CD8-positive, alpha-beta memory T cell (primary cell): ENCODE data around the gene CCDC188. TPM values are rescaled to one million over a fixed set of nuclear protein-coding genes. Genes with fewer than 3 reads are reported as not detected.
A peak's percentile ranks its signal among the peaks of the same experiment; 100 is the strongest.

Source experiments
- CTCF ChIA-PET: fragments of 350-600 bp; sonication (Branson Sonifier 250); formaldehyde crosslinking; loops from one replicate; lab custom pipeline; 2021; ENCODE audit warnings: antibody characterized with exemption; lab: Charles Lee
- POLR2A ChIA-PET: fragments of 350-600 bp; sonication (Branson Sonifier 250); formaldehyde crosslinking; loops from one replicate; lab custom pipeline; 2021; ENCODE audit warnings: antibody characterized with exemption; lab: Charles Lee
- DNase-seq, 5 donors: peaks; one replicate each; pipeline versions ENCODE4 v3.0.0 to v3.0.0-alpha.2; 2020 to 2022; ENCODE audit warnings: mixed read lengths in 1 of 5
- H3K27ac ChIP-seq: one replicate; pipeline ENCODE4 v1.7.0; 2013; ENCODE audit warnings: low read depth, mild to moderate bottlenecking, low read length, moderate library complexity
- H3K27me3 ChIP-seq: 2 replicates; pipeline ENCODE4 v1.7.0; 2013; ENCODE audit warnings: low read length, mild to moderate bottlenecking; ENCODE audit not compliant: insufficient read depth, poor library complexity, severe bottlenecking
- H3K36me3 ChIP-seq: 2 replicates; pipeline ENCODE4 v1.7.0; 2013; ENCODE audit warnings: mild to moderate bottlenecking, low read length, moderate library complexity; ENCODE audit not compliant: insufficient read depth
- H3K4me1 ChIP-seq: 2 replicates; pipeline ENCODE4 v1.7.0; 2013; ENCODE audit warnings: mild to moderate bottlenecking, low read length, moderate library complexity; ENCODE audit not compliant: insufficient read depth
- H3K4me3 ChIP-seq: 2 replicates; pipeline ENCODE4 v1.7.0; 2013; ENCODE audit warnings: mild to moderate bottlenecking, low read length
- H3K9me3 ChIP-seq: 2 replicates; pipeline ENCODE4 v1.7.0; 2013; ENCODE audit warnings: mild to moderate bottlenecking, low read length
- H3K27ac Mint-ChIP-seq, 8 donors: one replicate each; pipeline ENCODE4 v1.8.0; 2020 to 2021; ENCODE audit warnings: mixed read lengths in 8 of 8, mild to moderate bottlenecking in 6 of 8, inconsistent platforms in 3 of 8, moderate library complexity in 3 of 8
- H3K27me3 Mint-ChIP-seq, 2 donors: one replicate each; pipeline ENCODE4 v1.8.0; 2020 to 2021; ENCODE audit warnings: mixed read lengths in 2 of 2, mild to moderate bottlenecking in 1 of 2, moderate library complexity in 1 of 2
- H3K36me3 Mint-ChIP-seq, 3 donors: one replicate each; pipeline ENCODE4 v1.8.0; 2020 to 2021; ENCODE audit warnings: mixed read lengths in 3 of 3, inconsistent platforms in 1 of 3, mild to moderate bottlenecking in 1 of 3
- H3K4me1 Mint-ChIP-seq, 3 donors: one replicate each; pipeline ENCODE4 v1.8.0; 2020 to 2021; ENCODE audit warnings: mixed read lengths in 3 of 3, inconsistent platforms in 1 of 3, mild to moderate bottlenecking in 1 of 3
- H3K4me3 Mint-ChIP-seq, 7 donors: one replicate each; pipeline ENCODE4 v1.8.0; 2020 to 2021; ENCODE audit warnings: mixed read lengths in 7 of 7, mild to moderate bottlenecking in 6 of 7, moderate library complexity in 4 of 7, inconsistent platforms in 2 of 7
- H3K9me3 Mint-ChIP-seq, 5 donors: one replicate each; pipeline ENCODE4 v1.8.0; 2020 to 2022; ENCODE audit warnings: mixed read lengths in 5 of 5, mild to moderate bottlenecking in 3 of 5, moderate library complexity in 2 of 5, inconsistent platforms in 1 of 5
- polyA plus RNA-seq: library from polyadenylated mRNA; unstranded; fragments of 300-500 nt; fragmentation: Illumina TruSeq; gene quantifications from one replicate; pipeline ENCODE4 v1.2.3, GENCODE V29; 2021
- total RNA-seq, 2 experiments: library from RNA; stranded (reverse); gene quantifications; one replicate each; pipeline ENCODE4 v1.2.3, GENCODE V29; 2021

Gene CCDC188
- total and polyA plus RNA-seq, 3 experiments from 2014 or later = not detected

- Histone ChIP-seq H3K27me3 (peaks cover 17% of the 10 kb centered on the region), H3K4me1 (no peaks in the 10 kb centered on the region), H3K4me3 (no peak overlapping the region), H3K9me3 (no peaks in the 10 kb centered on the region), H3K27ac (no peak overlapping the region), H3K36me3 (no peaks in the 10 kb centered on the region)
- Mint-ChIP-seq H3K9me3 (no peaks in the 10 kb centered on the region), H3K4me1 (peaks cover 0 to 4% (median 2%) of the 10 kb centered on the region in 3 donors), H3K27ac (no peak overlapping the region), H3K36me3 (no peaks in the 10 kb centered on the region), H3K27me3 (peaks cover 0 to 4% of the 10 kb centered on the region in 2 donors), H3K4me3 (no peak overlapping the region)
- DNase-seq = no peak
- ChIA-PET CTCF (no interaction called here), POLR2A (no interaction called here)
Measured at GRCh38 chr22:20154602-20155187, 3.8 kb upstream of the CCDC188 start.

- Histone ChIP-seq H3K4me1 (no peaks in the 10 kb centered on the region), H3K27ac (no peak overlapping the region), H3K9me3 (no peaks in the 10 kb centered on the region), H3K36me3 (no peaks in the 10 kb centered on the region), H3K4me3 (no peak overlapping the region), H3K27me3 (peaks cover 17% of the 10 kb centered on the region)
- Mint-ChIP-seq H3K36me3 (no peaks in the 10 kb centered on the region), H3K27ac (peak overlapping the region in 2 of 8 donors; percentile 38 to 58), H3K4me1 (peaks cover 0 to 4% (median 2%) of the 10 kb centered on the region in 3 donors), H3K9me3 (no peaks in the 10 kb centered on the region), H3K4me3 (no peak overlapping the region), H3K27me3 (peaks cover 0 to 4% of the 10 kb centered on the region in 2 donors)
- no peak for DNase-seq
- ChIA-PET CTCF (interaction anchor here (1.1 to 1.2 kb wide), 2 partner anchors 24 to 138 kb away, joined by 3 read pairs; no protein-coding TSS in a partner anchor), POLR2A (no interaction called here)
Measured at GRCh38 chr22:20153945-20154344, 3.1 kb upstream of the CCDC188 start.

- H3K9me3 ChIP-seq = no peaks in the 10 kb centered on the region
- no peak overlapping the region for H3K4me3 ChIP-seq
- H3K36me3 ChIP-seq = no peaks in the 10 kb centered on the region
- H3K36me3 Mint-ChIP-seq = no peaks in the 10 kb centered on the region
- no peak overlapping the region for H3K27ac Mint-ChIP-seq
- no peak overlapping the region for H3K4me3 Mint-ChIP-seq
- peaks cover 10% of the 10 kb centered on the region for H3K27me3 ChIP-seq
- peaks cover 0 to 4% (median 2%) of the 10 kb centered on the region in 3 donors for H3K4me1 Mint-ChIP-seq
- no peaks in the 10 kb centered on the region for H3K4me1 ChIP-seq
- ChIA-PET CTCF (no interaction called here), POLR2A (interaction anchor here (0.6 kb wide), 1 partner anchor 66 kb away, joined by 8 read pairs; no protein-coding TSS in a partner anchor)
- H3K27ac ChIP-seq = no peak overlapping the region
- no peak for DNase-seq
- H3K27me3 Mint-ChIP-seq = peaks cover 0 to 4% of the 10 kb centered on the region in 2 donors
- H3K9me3 Mint-ChIP-seq = no peaks in the 10 kb centered on the region
Measured at GRCh38 chr22:20152464-20152890, 1.6 kb upstream of the CCDC188 start.

GRCh38 chr22:20151276-20151588 lies 377 bp upstream of the CCDC188 start:
- no peak overlapping the region for H3K4me3 Mint-ChIP-seq
- no peak for DNase-seq
- peaks cover 0 to 4% (median 0%) of the 10 kb centered on the region in 3 donors for H3K4me1 Mint-ChIP-seq
- Histone ChIP-seq H3K27ac (no peak overlapping the region), H3K4me1 (no peaks in the 10 kb centered on the region), H3K9me3 (no peaks in the 10 kb centered on the region), H3K4me3 (no peak overlapping the region), H3K36me3 (no peaks in the 10 kb centered on the region), H3K27me3 (peaks cover 3% of the 10 kb centered on the region)
- peak overlapping the region in 2 of 8 donors; percentile 43 to 76 for H3K27ac Mint-ChIP-seq
- CTCF ChIA-PET = interaction anchor here (0.6 kb wide), 1 partner anchor 133 kb away, joined by 3 read pairs; no protein-coding TSS in a partner anchor
- no peaks in the 10 kb centered on the region for H3K27me3 Mint-ChIP-seq
- POLR2A ChIA-PET = interaction anchor here (0.6 kb wide), 1 partner anchor 327 kb away, joined by 5 read pairs; no protein-coding TSS in a partner anchor
- no peaks in the 10 kb centered on the region for H3K36me3 Mint-ChIP-seq
- no peaks in the 10 kb centered on the region for H3K9me3 Mint-ChIP-seq

- ChIA-PET CTCF (no interaction called here), POLR2A (no interaction called here)
- no peak overlapping the region for H3K4me3 Mint-ChIP-seq
- no peak overlapping the region for H3K27ac Mint-ChIP-seq
- no peaks in the 10 kb centered on the region for H3K36me3 Mint-ChIP-seq
- H3K27me3 Mint-ChIP-seq = no peaks in the 10 kb centered on the region
- DNase-seq = no peak
- H3K4me3 ChIP-seq = no peak overlapping the region
- H3K4me1 Mint-ChIP-seq = peaks cover 0 to 4% (median 0%) of the 10 kb centered on the region in 3 donors
- no peaks in the 10 kb centered on the region for H3K9me3 ChIP-seq
- H3K36me3 ChIP-seq = no peaks in the 10 kb centered on the region
- no peaks in the 10 kb centered on the region for H3K4me1 ChIP-seq
- H3K9me3 Mint-ChIP-seq = no peaks in the 10 kb centered on the region
- H3K27me3 ChIP-seq = no peaks in the 10 kb centered on the region
- no peak overlapping the region for H3K27ac ChIP-seq
Measured at GRCh38 chr22:20149257-20150250, 1.3 kb downstream of the CCDC188 start.

DNA sequence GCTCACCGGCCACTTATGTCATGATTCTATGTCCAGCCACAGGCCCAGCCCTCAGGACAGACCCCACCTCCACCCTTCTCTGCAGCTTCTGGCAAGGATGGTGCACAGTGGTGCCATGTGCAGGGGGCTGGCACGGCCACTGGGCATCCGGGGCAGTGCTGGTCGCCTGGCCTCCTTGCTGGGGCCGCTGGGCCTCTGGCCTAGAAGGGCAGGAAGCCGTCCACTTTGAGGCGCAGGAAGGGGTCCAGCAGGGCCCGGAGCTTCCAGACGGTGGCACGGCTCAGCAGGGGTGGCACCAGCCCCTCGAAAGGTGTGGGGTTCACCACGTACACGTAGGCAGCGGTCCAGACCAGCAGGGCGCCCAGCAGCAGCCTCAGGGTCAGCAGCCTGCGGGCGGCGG lies 2.4 kb downstream of the CCDC188 start:
- ChIA-PET CTCF (no interaction called here), POLR2A (no interaction called here)
- H3K4me3 ChIP-seq = no peak overlapping the region
- no peaks in the 10 kb centered on the region for H3K9me3 Mint-ChIP-seq
- no peak overlapping the region for H3K27ac ChIP-seq
- no peaks in the 10 kb centered on the region for H3K36me3 ChIP-seq
- no peaks in the 10 kb centered on the region for H3K27me3 Mint-ChIP-seq
- peaks cover 0 to 8% (median 0%) of the 10 kb centered on the region in 3 donors for H3K36me3 Mint-ChIP-seq
- no peaks in the 10 kb centered on the region for H3K27me3 ChIP-seq
- peaks cover 0 to 4% (median 0%) of the 10 kb centered on the region in 3 donors for H3K4me1 Mint-ChIP-seq
- no peak for DNase-seq
- H3K4me3 Mint-ChIP-seq = no peak overlapping the region
- H3K4me1 ChIP-seq = no peaks in the 10 kb centered on the region
- no peak overlapping the region for H3K27ac Mint-ChIP-seq
- H3K9me3 ChIP-seq = no peaks in the 10 kb centered on the region

DNA sequence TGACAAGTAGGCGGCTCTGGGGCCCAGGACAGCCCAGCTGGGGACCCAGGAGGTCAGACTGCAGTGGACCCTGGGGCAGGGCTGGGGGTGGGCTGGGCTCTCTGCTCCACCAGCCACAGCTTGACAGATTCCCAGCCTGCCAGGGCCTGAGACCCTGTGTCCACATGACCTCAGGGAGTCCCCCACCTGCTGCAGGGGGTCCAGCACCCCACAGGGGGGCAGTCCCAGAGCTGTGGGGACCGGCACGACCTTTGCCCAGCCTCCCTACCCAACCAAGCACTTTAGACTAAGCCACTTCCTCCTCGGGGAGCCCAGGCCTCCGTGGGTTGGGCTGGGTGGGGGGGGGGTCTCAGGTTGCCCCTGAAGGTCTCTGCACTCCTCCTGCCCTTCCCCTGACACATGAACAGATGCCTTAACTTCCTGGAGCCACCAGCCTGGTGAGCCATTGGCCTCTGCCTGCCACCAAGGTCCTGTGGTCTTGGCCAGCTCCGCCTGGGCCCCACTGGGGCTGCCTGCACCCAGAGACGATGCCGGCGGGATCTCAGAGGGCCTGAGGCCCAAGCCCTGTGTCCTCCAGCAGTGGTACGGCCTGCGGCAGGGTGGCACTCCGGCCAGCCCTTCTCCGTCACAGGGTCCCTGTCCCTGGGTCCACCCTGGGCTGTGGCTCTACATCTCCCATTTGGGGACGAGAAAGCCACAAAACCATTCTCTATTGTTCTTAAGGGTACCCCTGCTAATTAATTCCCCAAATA lies 3.4 kb downstream of the CCDC188 start:
- H3K27ac ChIP-seq = no peak overlapping the region
- H3K27ac Mint-ChIP-seq = no peak overlapping the region
- no peak overlapping the region for H3K4me3 ChIP-seq
- ChIA-PET CTCF (interaction anchor here (1.3 kb wide), 1 partner anchor 10 kb away, joined by 5 read pairs; no protein-coding TSS in a partner anchor), POLR2A (no interaction called here)
- no peak overlapping the region for H3K4me3 Mint-ChIP-seq
- H3K36me3 Mint-ChIP-seq = peaks cover 0 to 10% (median 0%) of the 10 kb centered on the region in 3 donors
- peaks cover 0 to 4% (median 0%) of the 10 kb centered on the region in 3 donors for H3K4me1 Mint-ChIP-seq
- no peaks in the 10 kb centered on the region for H3K9me3 ChIP-seq
- H3K27me3 Mint-ChIP-seq = no peaks in the 10 kb centered on the region
- no peaks in the 10 kb centered on the region for H3K27me3 ChIP-seq
- H3K9me3 Mint-ChIP-seq = no peaks in the 10 kb centered on the region
- no peaks in the 10 kb centered on the region for H3K4me1 ChIP-seq
- DNase-seq = no peak
- H3K36me3 ChIP-seq = no peaks in the 10 kb centered on the region
